SH-SY5Y (cell line): ENCODE measurements around the gene EFCAB12.

Experiments used
- GATA2 ChIP-seq: IDR thresholded peaks from 2 replicates; pipeline ENCODE4 v1.6.1; 2011; ENCODE audit warnings: mild to moderate bottlenecking, low read depth, low read length
- GATA3 ChIP-seq: IDR thresholded peaks from 2 replicates; pipeline ENCODE4 v1.6.1; 2011; ENCODE audit warnings: low read depth, mild to moderate bottlenecking, low read length, moderate library complexity

DNA sequence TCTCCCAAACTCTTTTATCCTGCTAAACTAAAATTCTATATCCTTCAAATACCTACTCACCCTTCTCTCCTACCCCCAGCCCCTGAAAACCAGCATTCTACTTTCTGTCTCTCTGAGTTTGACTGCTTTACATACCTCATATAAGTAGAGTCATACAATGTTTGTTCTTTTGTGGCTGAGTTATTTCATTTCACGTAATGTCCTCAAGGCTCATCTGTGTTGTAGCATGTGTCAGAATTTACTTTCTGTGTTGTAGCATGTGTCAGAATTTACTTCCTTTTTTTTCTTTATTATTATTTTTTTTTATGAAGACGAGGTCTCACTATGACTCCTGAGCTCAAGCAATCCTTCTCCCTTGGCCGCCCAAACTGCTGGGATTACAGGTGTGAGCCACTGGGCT lies 31.7 kb upstream of the EFCAB12 start:
- TF ChIP-seq GATA3 (no peak), GATA2 (no peak)
